HEK293T (cell line): ENCODE results near the gene AMZ2.

ENCODE experiments used
- ARNT ChIP-seq: fragments of 450-650 bp; IDR thresholded peaks from 2 replicates; pipeline ENCODE4 v1.6.1; 2017; ENCODE audit warnings: mild to moderate bottlenecking
- BHLHE40 ChIP-seq: fragments of 450-650 bp; IDR thresholded peaks from 2 replicates; pipeline ENCODE4 v1.6.1; 2016; ENCODE audit warnings: mild to moderate bottlenecking, moderate library complexity, borderline replicate concordance
- ELF4 ChIP-seq: fragments of 450-650 bp; IDR thresholded peaks from 2 replicates; pipeline ENCODE4 v1.6.1; 2017; ENCODE audit warnings: antibody characterized with exemption
- FOXA1 ChIP-seq: fragments of 450-650 bp; IDR thresholded peaks from 2 replicates; pipeline ENCODE4 v1.6.1; 2016; ENCODE audit warnings: mild to moderate bottlenecking
- FOXK2 ChIP-seq: fragments of 450-650 bp; IDR thresholded peaks from 2 replicates; pipeline ENCODE4 v1.6.1; 2016; ENCODE audit warnings: mild to moderate bottlenecking
- HDGF ChIP-seq: fragments of 450-650 bp; IDR thresholded peaks from 2 replicates; pipeline ENCODE4 v1.6.1; 2017; ENCODE audit warnings: antibody characterized with exemption, borderline replicate concordance
- NFRKB ChIP-seq: fragments of 450-650 bp; IDR thresholded peaks from 2 replicates; pipeline ENCODE4 v1.6.1; 2016; ENCODE audit warnings: mild to moderate bottlenecking, moderate library complexity
- SP1 ChIP-seq: fragments of 450-650 bp; IDR thresholded peaks from 2 replicates; pipeline ENCODE4 v1.6.1; 2017
- SUZ12 ChIP-seq: fragments of 450-650 bp; IDR thresholded peaks from 2 replicates; pipeline ENCODE4 v1.6.1; 2016; ENCODE audit warnings: mild to moderate bottlenecking

- no peak for TF ChIP-seq FOXA1
- TF ChIP-seq SUZ12, result no peak
- TF ChIP-seq SP1, result no peak
- no peak for TF ChIP-seq FOXK2
- TF ChIP-seq HDGF, result no peak
- no peak for TF ChIP-seq BHLHE40
- TF ChIP-seq ELF4, result no peak
- TF ChIP-seq NFRKB, result no peak
- TF ChIP-seq ARNT, result no peak
Measured at GRCh38 chr17:68207651-68208253, 40.1 kb upstream of the AMZ2 start.
